Fibroblast of lung (primary cell): ENCODE measurements around the gene HACD2.

Experiments
- CTCF ChIP-seq, 2 donors: IDR thresholded peaks in 1 of 2; conservative IDR thresholded peaks in 1 of 2; 1 replicate in 1 of 2; 2 replicates in 1 of 2; pipeline ENCODE4 v1.5.1; 2011 to 2012; ENCODE audit warnings: low read length in 2 of 2, control low read depth in 1 of 2, inconsistent platforms in 1 of 2, low read depth in 1 of 2, mild to moderate bottlenecking in 1 of 2
- EZH2 ChIP-seq: IDR thresholded peaks from 2 replicates; pipeline ENCODE4 v1.5.1; 2012; ENCODE audit warnings: low read length, control low read depth, mild to moderate bottlenecking; ENCODE audit errors: missing control alignments

- TF ChIP-seq CTCF (conservative IDR thresholded peaks at IDR 0.05 in 1 of 2, IDR thresholded peaks at IDR 0.05 in 1 of 2; ENCODE audit: low read depth in 1 of 2, low read length in 2 of 2), result no peak
- TF ChIP-seq EZH2, result no peak
Observed at GRCh38 chr3:123520656-123521055, 64.2 kb downstream of the HACD2 start.
